Loucy (cell line): ENCODE measurements around the gene HOXC4.

Source experiments
- EZH2phosphoT487 ChIP-seq: fragments of 200-600 bp; IDR thresholded peaks from 2 replicates; pipeline ENCODE4 v1.6.1; 2018; ENCODE audit warnings: antibody characterized with exemption, mild to moderate bottlenecking, moderate library complexity, borderline replicate concordance
- TF ChIP-seq, protein P1 (sequence below): fragments of 200-600 bp; sonication (generic); conservative IDR thresholded peaks from 2 replicates; pipeline ENCODE4 v1.5.1; 2014; ENCODE audit warnings: mild to moderate bottlenecking, antibody characterized with exemption, low read length

GRCh38 chr12:54028314-54029201, 25.1 kb upstream of the HOXC4 start, which contains the start of gene HOXC6:
- TF ChIP-seq, protein P1, sequence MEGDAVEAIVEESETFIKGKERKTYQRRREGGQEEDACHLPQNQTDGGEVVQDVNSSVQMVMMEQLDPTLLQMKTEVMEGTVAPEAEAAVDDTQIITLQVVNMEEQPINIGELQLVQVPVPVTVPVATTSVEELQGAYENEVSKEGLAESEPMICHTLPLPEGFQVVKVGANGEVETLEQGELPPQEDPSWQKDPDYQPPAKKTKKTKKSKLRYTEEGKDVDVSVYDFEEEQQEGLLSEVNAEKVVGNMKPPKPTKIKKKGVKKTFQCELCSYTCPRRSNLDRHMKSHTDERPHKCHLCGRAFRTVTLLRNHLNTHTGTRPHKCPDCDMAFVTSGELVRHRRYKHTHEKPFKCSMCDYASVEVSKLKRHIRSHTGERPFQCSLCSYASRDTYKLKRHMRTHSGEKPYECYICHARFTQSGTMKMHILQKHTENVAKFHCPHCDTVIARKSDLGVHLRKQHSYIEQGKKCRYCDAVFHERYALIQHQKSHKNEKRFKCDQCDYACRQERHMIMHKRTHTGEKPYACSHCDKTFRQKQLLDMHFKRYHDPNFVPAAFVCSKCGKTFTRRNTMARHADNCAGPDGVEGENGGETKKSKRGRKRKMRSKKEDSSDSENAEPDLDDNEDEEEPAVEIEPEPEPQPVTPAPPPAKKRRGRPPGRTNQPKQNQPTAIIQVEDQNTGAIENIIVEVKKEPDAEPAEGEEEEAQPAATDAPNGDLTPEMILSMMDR = no peak
- no peak for TF ChIP-seq EZH2phosphoT487
